Endothelial cell of umbilical vein (primary cell): Measurements from ENCODE around the gene SLC36A3.

Experiments used
- CTCF ChIP-seq, 2 donors: IDR thresholded peaks; 1 replicate in 1 of 2; 2 replicates in 1 of 2; pipeline ENCODE4 v1.5.1; 2011; ENCODE audit warnings: low read length in 2 of 2, mild to moderate bottlenecking in 2 of 2, moderate library complexity in 2 of 2, control low read depth in 1 of 2, inconsistent platforms in 1 of 2, low read depth in 1 of 2; ENCODE audit not compliant: insufficient read depth in 1 of 2; ENCODE audit errors: extremely low read depth in 1 of 2
- EZH2 ChIP-seq: IDR thresholded peaks from 2 replicates; pipeline ENCODE4 v1.6.1; 2012; ENCODE audit warnings: borderline replicate concordance, low read depth, mild to moderate bottlenecking, moderate library complexity, low read length, inconsistent platforms; ENCODE audit not compliant: severe bottlenecking

GRCh38 chr5:151231359-151231758 is 72.2 kb downstream of the SLC36A3 start:
- TF ChIP-seq CTCF (IDR thresholded peaks at IDR 0.05; ENCODE audit: extremely low read depth in 1 of 2, insufficient read depth in 1 of 2, low read depth in 1 of 2, low read length in 2 of 2): no peak
- TF ChIP-seq EZH2: no peak
